SU-DHL-6 (cell line): ENCODE results near the gene RPS6KB2.

Experiments
- H2AFZ ChIP-seq: fragments of 200-600 bp; sonication (generic); 2 replicates; pipeline ENCODE4 v1.6.1; 2014; ENCODE audit warnings: low read depth, mild to moderate bottlenecking, moderate library complexity, mixed read lengths, antibody characterized with exemption, low read length; ENCODE audit not compliant: severe bottlenecking
- H3F3A ChIP-seq: fragments of 200-600 bp; shearing (Covaris generic); 2 replicates; pipeline ENCODE4 v1.6.0; 2016; ENCODE audit warnings: antibody characterized with exemption, mild to moderate bottlenecking; ENCODE audit not compliant: insufficient read depth
- H3K27ac ChIP-seq: fragments of 200-600 bp; sonication (generic); 2 replicates; pipeline ENCODE4 v1.5.1; 2016; ENCODE audit warnings: low read depth, mild to moderate bottlenecking, low read length, moderate library complexity, mixed read lengths
- H3K27me3 ChIP-seq: fragments of 200-600 bp; sonication (generic), shearing (Covaris generic); 2 replicates; pipeline ENCODE4 v1.6.0; 2014; ENCODE audit warnings: mild to moderate bottlenecking, low read length
- H3K36me3 ChIP-seq: fragments of 200-600 bp; sonication (generic); 2 replicates; pipeline ENCODE4 v1.6.1; 2014; ENCODE audit warnings: mild to moderate bottlenecking, low read length, mixed read lengths
- H3K4me2 ChIP-seq: fragments of 300-600, 200-600 bp; shearing (Covaris generic), sonication (generic); 2 replicates; pipeline ENCODE4 v1.6.0; 2014; ENCODE audit warnings: low read length, low read depth, mild to moderate bottlenecking; ENCODE audit not compliant: poor library complexity, severe bottlenecking
- H3K4me3 ChIP-seq: fragments of 200-600 bp; sonication (generic); 2 replicates; pipeline ENCODE4 v1.5.1; 2014; ENCODE audit warnings: antibody characterized with exemption, low read length, mild to moderate bottlenecking, mixed read lengths; ENCODE audit not compliant: insufficient read depth, poor library complexity, severe bottlenecking
- H3K79me2 ChIP-seq: fragments of 200-600 bp; sonication (generic); 2 replicates; pipeline ENCODE4 v1.6.1; 2014; ENCODE audit warnings: mild to moderate bottlenecking, low read length, moderate library complexity; ENCODE audit not compliant: insufficient read depth
- H3K9ac ChIP-seq: fragments of 200-600 bp; sonication (generic); 2 replicates; pipeline ENCODE4 v1.7.0; 2014; ENCODE audit warnings: mild to moderate bottlenecking, low read length
- H3K9me2 ChIP-seq: fragments of 200-600 bp; sonication (generic); replicated peaks from 2 replicates; pipeline ENCODE4 v1.6.1; 2014; ENCODE audit warnings: low read length; ENCODE audit not compliant: insufficient read depth
- H3K9me3 ChIP-seq: fragments of 200-600 bp; sonication (generic); 2 replicates; pipeline ENCODE4 v1.6.1; 2014; ENCODE audit warnings: low read length, mixed read lengths; ENCODE audit not compliant: insufficient read depth
- H4K20me1 ChIP-seq: fragments of 200-600 bp; sonication (generic); 2 replicates; pipeline ENCODE4 v1.6.1; 2014; ENCODE audit warnings: low read depth, mild to moderate bottlenecking, antibody characterized with exemption, low read length, moderate library complexity, mixed read lengths
- EZH2phosphoT487 ChIP-seq: fragments of 200-600 bp; sonication (generic), shearing (Covaris generic); conservative IDR thresholded peaks from 2 replicates; pipeline ENCODE4 v1.6.1; 2018; ENCODE audit warnings: mild to moderate bottlenecking, antibody characterized with exemption, low read length, moderate library complexity, mixed read lengths
- TF ChIP-seq, protein P1 (sequence below): fragments of 200-600 bp; sonication (generic); IDR thresholded peaks from one replicate; pipeline ENCODE4 v1.5.1; 2017; ENCODE audit warnings: antibody characterized with exemption, mild to moderate bottlenecking, low read length, moderate library complexity; ENCODE audit not compliant: insufficient read depth, poor library complexity, severe bottlenecking

Gene RPS6KB2

GRCh38 chr11:67435031-67435726 lies 6.9 kb downstream of the RPS6KB2 start:
- Histone ChIP-seq H2AFZ (no peak overlapping the region), H3F3A (peaks cover 63% of the 10 kb centered on the region), H3K79me2 (peaks cover 24% of the 10 kb centered on the region; the same call in 1 of the 2 replicates), H3K9ac (peak overlapping the region; percentile 100), H3K4me3 (peak overlapping the region; percentile 96), H4K20me1 (no peaks in the 10 kb centered on the region), H3K27ac (peak overlapping the region; percentile 100), H3K27me3 (no peaks in the 10 kb centered on the region), H3K36me3 (no peaks in the 10 kb centered on the region), H3K9me2 (no peaks in the 10 kb centered on the region), H3K9me3 (no peaks in the 10 kb centered on the region), H3K4me2 (peak overlapping the region; percentile 99)
- TF ChIP-seq EZH2phosphoT487, result no peak
- TF ChIP-seq, protein P1, sequence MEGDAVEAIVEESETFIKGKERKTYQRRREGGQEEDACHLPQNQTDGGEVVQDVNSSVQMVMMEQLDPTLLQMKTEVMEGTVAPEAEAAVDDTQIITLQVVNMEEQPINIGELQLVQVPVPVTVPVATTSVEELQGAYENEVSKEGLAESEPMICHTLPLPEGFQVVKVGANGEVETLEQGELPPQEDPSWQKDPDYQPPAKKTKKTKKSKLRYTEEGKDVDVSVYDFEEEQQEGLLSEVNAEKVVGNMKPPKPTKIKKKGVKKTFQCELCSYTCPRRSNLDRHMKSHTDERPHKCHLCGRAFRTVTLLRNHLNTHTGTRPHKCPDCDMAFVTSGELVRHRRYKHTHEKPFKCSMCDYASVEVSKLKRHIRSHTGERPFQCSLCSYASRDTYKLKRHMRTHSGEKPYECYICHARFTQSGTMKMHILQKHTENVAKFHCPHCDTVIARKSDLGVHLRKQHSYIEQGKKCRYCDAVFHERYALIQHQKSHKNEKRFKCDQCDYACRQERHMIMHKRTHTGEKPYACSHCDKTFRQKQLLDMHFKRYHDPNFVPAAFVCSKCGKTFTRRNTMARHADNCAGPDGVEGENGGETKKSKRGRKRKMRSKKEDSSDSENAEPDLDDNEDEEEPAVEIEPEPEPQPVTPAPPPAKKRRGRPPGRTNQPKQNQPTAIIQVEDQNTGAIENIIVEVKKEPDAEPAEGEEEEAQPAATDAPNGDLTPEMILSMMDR, result no peak

DNA sequence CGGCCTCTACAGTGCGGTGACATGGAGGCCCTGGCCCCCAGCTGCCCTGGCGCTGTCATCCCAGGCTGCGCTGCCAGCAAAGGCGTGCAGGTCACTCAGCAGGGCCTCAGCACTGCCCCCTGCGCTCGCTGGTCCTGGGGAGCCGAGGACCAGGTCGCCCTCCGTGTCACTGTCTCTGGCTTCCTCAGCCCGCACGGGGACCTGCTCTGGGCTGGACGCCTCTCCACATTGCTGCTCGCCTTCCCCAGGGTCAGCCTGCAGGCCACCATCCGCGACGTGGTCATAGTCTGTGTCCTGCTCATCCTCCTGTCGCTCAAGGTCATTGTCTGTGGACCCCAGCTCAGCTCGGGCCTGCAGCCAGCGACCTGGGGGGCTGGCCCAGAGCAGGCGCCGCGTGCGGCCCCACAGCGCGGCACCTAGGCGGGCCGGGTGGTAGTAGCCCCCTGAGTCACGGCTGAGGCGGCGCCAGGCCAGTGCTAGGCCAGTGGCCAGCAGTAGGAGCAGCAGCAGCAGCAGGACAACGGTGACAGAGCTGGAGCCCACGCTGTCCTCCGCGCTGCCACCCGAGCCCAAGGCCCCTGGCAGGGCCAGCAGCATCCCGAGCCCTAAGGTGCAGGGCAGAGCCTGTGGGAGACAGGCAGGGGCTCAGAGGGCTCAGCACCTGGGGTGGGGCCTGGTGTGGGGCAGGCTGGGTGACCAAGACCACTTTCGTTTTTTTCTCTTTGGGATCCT lies 7.6 kb downstream of the RPS6KB2 start:
- peak overlapping the region; percentile 100 for H3K9ac ChIP-seq
- H4K20me1 ChIP-seq, result no peaks in the 10 kb centered on the region
- H3K9me2 ChIP-seq, result no peaks in the 10 kb centered on the region
- no peak overlapping the region for H2AFZ ChIP-seq
- H3K9me3 ChIP-seq, result no peaks in the 10 kb centered on the region
- peaks cover 70% of the 10 kb centered on the region for H3F3A ChIP-seq
- peak overlapping the region; percentile 100 for H3K27ac ChIP-seq
- H3K4me3 ChIP-seq, result peak overlapping the region; percentile 96
- no peaks in the 10 kb centered on the region for H3K36me3 ChIP-seq
- H3K4me2 ChIP-seq, result peak overlapping the region; percentile 99
- TF ChIP-seq, protein P1, result no peak
- H3K27me3 ChIP-seq, result no peaks in the 10 kb centered on the region
- peaks cover 24% of the 10 kb centered on the region; the same call in 1 of the 2 replicates for H3K79me2 ChIP-seq

GRCh38 chr11:67436459-67437081 lies 8.3 kb downstream of the RPS6KB2 start:
- Histone ChIP-seq H3K27ac (peak overlapping the region; percentile 100), H3K4me3 (peak overlapping the region; percentile 96), H3F3A (peaks cover 76% of the 10 kb centered on the region), H3K27me3 (no peaks in the 10 kb centered on the region), H4K20me1 (no peaks in the 10 kb centered on the region), H3K9ac (peak overlapping the region; percentile 100), H3K79me2 (peaks cover 24% of the 10 kb centered on the region; the same call in 1 of the 2 replicates), H3K9me3 (no peaks in the 10 kb centered on the region), H2AFZ (no peak overlapping the region), H3K36me3 (no peaks in the 10 kb centered on the region), H3K9me2 (no peaks in the 10 kb centered on the region), H3K4me2 (peak overlapping the region; percentile 99)
- no peak for TF ChIP-seq EZH2phosphoT487
- TF ChIP-seq, protein P1, result no peak
